ENCODE data around the gene FAM124B.
"Not testable (repeated sequence)": the region's sequence is repeated elsewhere in the genome, so short reads cannot be mapped to it uniquely, and the experiment has no call there.

Gene FAM124B

DNA sequence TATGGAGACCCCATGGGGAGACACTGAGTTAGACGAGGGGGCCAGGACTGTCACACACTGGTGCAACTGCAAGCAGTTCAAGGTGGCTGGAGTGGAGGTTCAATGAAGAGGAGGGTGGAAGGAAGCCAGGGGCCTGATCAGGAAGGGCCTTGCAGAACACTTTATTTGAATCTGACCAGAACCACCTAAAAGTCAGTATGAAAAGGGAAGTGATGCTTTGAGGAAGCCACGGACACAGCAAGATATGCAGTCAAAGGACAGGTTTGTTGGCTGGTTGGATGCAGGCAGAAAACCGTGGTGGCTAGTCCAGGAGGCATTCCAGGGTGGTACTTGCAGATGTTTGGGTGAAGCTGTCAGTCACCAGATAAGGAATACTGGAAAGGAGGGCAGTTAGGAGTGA lies 3.5 kb upstream of the FAM124B start:
- DNase-seq (ENCODE audit: low read depth): no peak
- no peak overlapping the region for H3K4me3 ChIP-seq (ENCODE audit: low read length)
- TF ChIP-seq, protein P1, sequence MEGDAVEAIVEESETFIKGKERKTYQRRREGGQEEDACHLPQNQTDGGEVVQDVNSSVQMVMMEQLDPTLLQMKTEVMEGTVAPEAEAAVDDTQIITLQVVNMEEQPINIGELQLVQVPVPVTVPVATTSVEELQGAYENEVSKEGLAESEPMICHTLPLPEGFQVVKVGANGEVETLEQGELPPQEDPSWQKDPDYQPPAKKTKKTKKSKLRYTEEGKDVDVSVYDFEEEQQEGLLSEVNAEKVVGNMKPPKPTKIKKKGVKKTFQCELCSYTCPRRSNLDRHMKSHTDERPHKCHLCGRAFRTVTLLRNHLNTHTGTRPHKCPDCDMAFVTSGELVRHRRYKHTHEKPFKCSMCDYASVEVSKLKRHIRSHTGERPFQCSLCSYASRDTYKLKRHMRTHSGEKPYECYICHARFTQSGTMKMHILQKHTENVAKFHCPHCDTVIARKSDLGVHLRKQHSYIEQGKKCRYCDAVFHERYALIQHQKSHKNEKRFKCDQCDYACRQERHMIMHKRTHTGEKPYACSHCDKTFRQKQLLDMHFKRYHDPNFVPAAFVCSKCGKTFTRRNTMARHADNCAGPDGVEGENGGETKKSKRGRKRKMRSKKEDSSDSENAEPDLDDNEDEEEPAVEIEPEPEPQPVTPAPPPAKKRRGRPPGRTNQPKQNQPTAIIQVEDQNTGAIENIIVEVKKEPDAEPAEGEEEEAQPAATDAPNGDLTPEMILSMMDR (conservative IDR thresholded peaks at IDR 0.05; ENCODE audit: low read length): no peak

DNA sequence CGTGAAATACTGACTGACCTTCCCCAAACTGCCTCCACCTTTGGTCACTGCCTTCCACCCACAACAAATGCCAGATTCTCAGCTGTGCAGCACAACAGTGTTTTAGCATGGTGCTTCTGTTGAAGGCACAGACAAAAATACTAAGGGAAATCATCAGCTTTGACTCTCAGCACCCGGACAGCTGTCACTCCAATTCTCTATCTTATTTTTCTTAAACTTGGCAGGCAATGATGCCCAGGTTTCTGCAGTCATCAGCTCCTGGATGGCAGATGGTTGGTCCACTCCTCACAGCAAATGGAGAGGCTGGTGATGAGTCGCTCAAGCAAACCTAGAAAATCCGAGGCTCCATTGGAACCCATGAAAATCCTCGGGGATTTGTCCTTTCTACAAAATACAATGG lies 2.9 kb upstream of the FAM124B start:
- no peak for DNase-seq (ENCODE audit: low read depth)
- H3K4me3 ChIP-seq (ENCODE audit: low read length): no peak overlapping the region

DNA sequence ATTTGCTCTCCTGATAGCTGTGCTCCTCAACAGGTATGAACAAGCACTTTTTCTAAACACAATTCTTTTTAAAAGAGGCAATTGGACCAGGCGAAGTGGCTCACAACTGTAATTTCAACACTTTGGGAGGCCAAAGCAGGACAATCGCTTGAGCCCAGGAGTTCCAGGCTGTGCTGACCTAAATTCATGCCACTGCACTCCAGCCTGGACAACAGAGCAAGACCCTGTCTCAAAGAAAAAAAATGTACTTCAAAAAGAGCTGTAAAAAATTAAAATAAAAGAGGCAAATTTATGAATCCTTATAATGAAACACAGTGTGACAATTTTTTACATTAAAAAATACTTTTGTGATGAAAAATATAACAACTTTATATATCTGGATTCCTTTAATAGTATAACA lies 1.8 kb upstream of the FAM124B start:
- no peak for DNase-seq (ENCODE audit: low read depth)
- H3K4me3 ChIP-seq (ENCODE audit: low read length): no peak overlapping the region
- TF ChIP-seq, protein P1 (conservative IDR thresholded peaks at IDR 0.05; ENCODE audit: low read length): no peak

More for the DNA sequence above, 2.9 kb upstream of the FAM124B start:
- TF ChIP-seq, protein P1 (conservative IDR thresholded peaks at IDR 0.05; ENCODE audit: low read length): no peak

DNA sequence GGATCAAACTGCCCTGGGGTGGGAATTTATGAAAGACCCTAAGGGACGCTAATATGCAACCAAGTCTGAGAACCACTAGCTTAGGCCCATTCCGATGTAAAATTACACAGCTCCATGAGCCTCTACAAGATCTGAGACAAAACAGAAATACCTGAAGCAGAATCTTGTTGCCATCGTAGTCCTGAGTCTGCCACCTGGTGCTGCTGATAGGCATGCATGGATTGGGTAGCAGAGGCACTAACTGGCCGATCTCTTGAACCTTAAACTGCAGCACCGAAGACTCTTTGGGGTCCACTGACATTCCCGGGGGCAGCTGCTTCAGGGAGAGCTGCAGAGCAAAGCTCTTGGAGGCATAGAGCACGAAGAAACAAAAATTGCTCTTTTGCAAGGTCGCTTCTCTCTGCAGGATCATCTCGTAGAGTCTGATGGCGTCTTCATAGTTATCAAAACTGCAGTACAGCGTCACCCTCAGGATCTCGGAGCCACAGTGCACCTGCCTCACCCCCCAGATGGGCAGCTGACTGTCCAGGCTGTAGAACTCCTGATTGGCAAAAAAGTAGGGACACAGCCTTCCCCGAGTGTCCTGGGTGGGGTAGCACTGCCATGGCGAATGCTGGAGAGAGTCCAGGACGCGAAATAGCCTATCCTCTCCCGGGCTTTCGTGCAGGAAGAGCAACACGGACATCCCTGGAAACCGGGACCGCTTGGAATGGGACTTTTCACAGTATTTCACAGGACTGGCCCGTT lies 848 bp downstream of the FAM124B start:
- no peak overlapping the region for H3K4me3 ChIP-seq (ENCODE audit: low read length)
- DNase-seq (ENCODE audit: low read depth): no peak
- TF ChIP-seq, protein P1 (conservative IDR thresholded peaks at IDR 0.05; ENCODE audit: low read length): no peak

DNA sequence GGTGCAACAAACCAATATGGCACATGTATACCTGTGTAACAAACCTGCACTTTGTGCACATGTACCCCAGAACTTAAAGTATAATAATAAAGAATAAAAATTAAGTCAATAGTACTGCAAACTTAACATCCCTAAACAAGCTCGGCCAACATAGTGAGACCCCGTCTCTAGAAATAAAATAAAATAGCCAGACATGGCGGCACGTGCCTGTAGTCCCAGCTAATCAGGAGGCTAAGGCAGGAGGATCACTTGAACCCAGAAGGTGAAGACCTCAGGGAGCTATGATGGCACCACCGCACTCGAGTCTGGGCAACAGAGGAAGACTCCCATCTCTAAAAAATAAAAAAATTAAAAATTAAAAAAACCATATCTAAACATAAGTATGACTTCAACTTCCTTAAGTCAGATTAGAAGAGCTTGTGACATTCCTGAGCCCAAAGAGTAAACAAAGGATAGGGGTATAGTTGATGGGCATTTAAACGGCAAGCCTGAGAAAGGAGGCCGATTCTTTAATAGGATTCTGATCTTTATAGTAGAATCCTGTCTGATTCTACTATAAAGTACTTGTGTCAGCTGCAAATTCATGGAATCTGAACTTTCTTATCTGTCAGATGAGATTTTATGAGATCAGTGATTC lies 1.6 kb downstream of the FAM124B start:
- TF ChIP-seq, protein P1 (conservative IDR thresholded peaks at IDR 0.05; ENCODE audit: low read length): no peak
- no peak for DNase-seq (ENCODE audit: low read depth)
- no peak overlapping the region for H3K4me3 ChIP-seq (ENCODE audit: low read length)

DNA sequence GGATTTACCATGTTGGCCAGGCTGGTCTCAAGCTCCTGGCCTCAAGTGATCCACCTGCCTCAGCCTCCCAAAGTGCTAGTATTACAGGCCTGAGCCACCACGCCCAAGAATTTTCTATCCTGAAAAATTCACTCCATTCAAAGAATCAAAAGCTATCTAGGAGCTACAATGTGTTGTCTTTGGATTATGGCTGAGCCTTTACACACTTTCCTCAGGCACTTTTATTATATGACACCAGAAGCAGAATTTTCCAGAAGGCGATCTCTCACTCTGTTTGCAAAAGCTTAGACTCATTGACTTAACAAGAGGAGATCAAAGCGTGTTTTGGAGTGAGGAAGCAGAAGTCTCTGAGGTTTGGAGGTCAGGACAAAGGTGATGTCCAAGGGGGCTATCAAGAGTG lies 3.6 kb downstream of the FAM124B start:
- no peak for DNase-seq (ENCODE audit: low read depth)
- TF ChIP-seq, protein P1 (conservative IDR thresholded peaks at IDR 0.05; ENCODE audit: low read length): no peak
- no peak overlapping the region for H3K4me3 ChIP-seq (ENCODE audit: low read length)

DNA sequence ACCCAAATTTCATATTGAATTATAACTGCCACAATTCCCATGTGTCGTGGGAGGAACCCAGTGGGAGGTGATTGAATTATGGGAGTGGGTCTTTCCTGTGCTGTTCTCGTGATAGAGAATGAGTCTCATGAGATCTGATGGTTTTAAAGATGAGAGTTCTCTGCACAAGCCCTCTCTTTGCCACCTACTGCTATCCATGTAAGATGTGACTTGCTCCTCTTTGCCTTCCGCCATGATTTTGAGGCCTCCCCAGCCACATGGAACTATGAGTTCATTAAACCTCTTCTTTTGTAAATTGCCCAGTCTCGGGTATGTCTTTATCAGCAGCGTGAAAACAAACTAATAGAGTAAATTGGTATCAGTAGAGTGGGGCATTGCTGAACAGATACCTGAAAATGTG lies 4.8 kb downstream of the FAM124B start:
- not testable (repeated sequence) for DNase-seq (ENCODE audit: low read depth); H3K4me3 ChIP-seq (ENCODE audit: low read length)
